B cell (primary cell): ENCODE data around the gene MOB3B. TPM values are rescaled to one million over a fixed set of nuclear protein-coding genes. Genes with fewer than 3 reads are reported as not detected.

Experiments used
- ATAC-seq: fragments of 200-7000 bp; cut with Tn5 transposase; one replicate; pipeline ENCODE4 v1.10.0; 2021; ENCODE audit warnings: low read depth, mild to moderate bottlenecking, moderate number of reproducible peaks, moderate library complexity
- CTCF ChIA-PET: fragments of 350-600 bp; sonication (Branson Sonifier 250); formaldehyde crosslinking; loops from one replicate; lab custom pipeline; 2021; ENCODE audit warnings: antibody characterized with exemption, inconsistent platforms; lab: Charles Lee
- POLR2A ChIA-PET: fragments of 350-600 bp; sonication (Branson Sonifier 250); formaldehyde crosslinking; loops from one replicate; lab custom pipeline; 2021; ENCODE audit warnings: antibody characterized with exemption; lab: Charles Lee
- DNase-seq: peaks from one replicate; pipeline ENCODE4 v3.0.0; 2013
- H2AFZ ChIP-seq: 2 replicates; pipeline ENCODE4 v1.6.1; 2012; ENCODE audit warnings: mild to moderate bottlenecking, low read depth, low read length; ENCODE audit not compliant: insufficient read depth, poor library complexity, severe bottlenecking
- H3K27ac ChIP-seq, 2 donors: 1 replicate in 1 of 2; 2 replicates in 1 of 2; pipeline ENCODE4 v1.5.1; 2012 to 2013; ENCODE audit warnings: low read length in 2 of 2, mild to moderate bottlenecking in 2 of 2, moderate library complexity in 1 of 2
- H3K27me3 ChIP-seq, 4 experiments: fragments of 200-600 bp in 1 of 4; sonication (generic) in 1 of 4; replicated peaks in 1 of 4; 1 replicate in 2 of 4; 2 replicates in 2 of 4; pipeline versions ENCODE4 v1.6.1 to v1.7.0; 2013 to 2016; ENCODE audit warnings: low read length in 3 of 4, mild to moderate bottlenecking in 2 of 4, mixed read lengths in 1 of 4, moderate library complexity in 1 of 4; ENCODE audit not compliant: insufficient read depth in 4 of 4, control insufficient read depth in 3 of 4; ENCODE audit errors: control extremely low read depth in 1 of 4
- H3K36me3 ChIP-seq, 2 experiments: replicated peaks in 1 of 2; 1 replicate in 1 of 2; 2 replicates in 1 of 2; pipeline versions ENCODE4 v1.6.1 to v1.7.1; 2013; ENCODE audit warnings: low read length in 1 of 2; ENCODE audit not compliant: insufficient read depth in 2 of 2, control insufficient read depth in 1 of 2; ENCODE audit errors: control extremely low read depth in 1 of 2, extremely low read depth in 1 of 2
- H3K4me1 ChIP-seq, 2 donors: fragments of 200-600 bp in 1 of 2; sonication (generic) in 1 of 2; 1 replicate in 1 of 2; 2 replicates in 1 of 2; pipeline versions ENCODE4 v1.5.1 to v1.6.1; 2013 to 2017; ENCODE audit warnings: low read length in 2 of 2; ENCODE audit not compliant: control insufficient read depth in 2 of 2, insufficient read depth in 2 of 2
- H3K4me2 ChIP-seq: replicated peaks from 2 replicates; pipeline ENCODE3; 2012; ENCODE audit warnings: mild to moderate bottlenecking, low read depth, low read length; ENCODE audit not compliant: poor library complexity, severe bottlenecking
- H3K4me3 ChIP-seq, 5 experiments: fragments of 200-600 bp in 1 of 5; sonication (generic) in 1 of 5; 1 replicate in 3 of 5; 2 replicates in 2 of 5; pipeline versions ENCODE4 v1.5.1 to v1.7.0; 2011 to 2016; ENCODE audit warnings: low read length in 4 of 5, mild to moderate bottlenecking in 4 of 5, low read depth in 2 of 5, control low read depth in 1 of 5, moderate library complexity in 1 of 5; ENCODE audit not compliant: insufficient read depth in 1 of 5; ENCODE audit errors: control extremely low read depth in 1 of 5, extremely low read depth in 1 of 5
- H3K79me2 ChIP-seq: fragments of 200-600 bp; sonication (generic); one replicate; pipeline ENCODE4 v1.6.0; 2016; ENCODE audit warnings: low read length; ENCODE audit not compliant: control insufficient read depth, insufficient read depth
- H3K9ac ChIP-seq: fragments of 200-600 bp; sonication (generic); 2 replicates; pipeline ENCODE4 v1.6.1; 2017; ENCODE audit warnings: mild to moderate bottlenecking, low read length, moderate library complexity
- H3K9me3 ChIP-seq, 3 donors: one replicate each; pipeline versions ENCODE4 v1.6.1 to v1.7.1; 2013; ENCODE audit warnings: low read length in 2 of 3; ENCODE audit not compliant: control insufficient read depth in 2 of 3, insufficient read depth in 1 of 3; ENCODE audit errors: control extremely low read depth in 1 of 3
- H4K20me1 ChIP-seq: 2 replicates; pipeline ENCODE4 v1.6.0; 2012; ENCODE audit warnings: mild to moderate bottlenecking, low read length; ENCODE audit not compliant: insufficient read depth, control insufficient read depth, poor library complexity, severe bottlenecking
- H3K27ac Mint-ChIP-seq: one replicate; pipeline ENCODE4 v1.8.0; 2021; ENCODE audit warnings: mixed read lengths
- H3K27me3 Mint-ChIP-seq: one replicate; pipeline ENCODE4 v1.8.0; 2021; ENCODE audit warnings: mixed read lengths
- H3K4me1 Mint-ChIP-seq: one replicate; pipeline ENCODE4 v1.8.0; 2021; ENCODE audit warnings: mixed read lengths
- H3K4me3 Mint-ChIP-seq: one replicate; pipeline ENCODE4 v1.8.0; 2021; ENCODE audit warnings: mixed read lengths
- H3K9me3 Mint-ChIP-seq: one replicate; pipeline ENCODE4 v1.8.0; 2022; ENCODE audit warnings: mixed read lengths; ENCODE audit not compliant: insufficient read depth
- EZH2 ChIP-seq: IDR thresholded peaks from 2 replicates; pipeline ENCODE4 v1.6.1; 2012; ENCODE audit warnings: borderline replicate concordance, low read depth, mild to moderate bottlenecking, moderate library complexity, low read length; ENCODE audit not compliant: insufficient read depth, poor library complexity, severe bottlenecking
- WGBS: methylation state at CpG from one replicate; pipeline ENCODE4 v1.1.5; 2013; ENCODE audit warnings: missing lambda C conversion rate; ENCODE audit not compliant: insufficient coverage; 5-methylcytosine and 5-hydroxymethylcytosine counted together
- intact Hi-C: fragments of 100-400 bp; cut with micrococcal nuclease; formaldehyde crosslinking; loops from one replicate; pipeline ENCODE4 v1.10.0; 2022
- polyA plus RNA-seq: library from polyadenylated mRNA; depleted of rRNA; stranded (reverse); fragments of >200 nt; gene quantifications from 2 replicates; pipeline ENCODE4 v1.2.3, GENCODE V29; 2012
- total RNA-seq, 2 donors: library from RNA; stranded (reverse); fragments of 120-200 nt in 1 of 2; gene quantifications; 1 replicate in 1 of 2; 2 replicates in 1 of 2; pipeline versions ENCODE4 v1.2.3 to v1.2.4, GENCODE V29; 2013 to 2022
- TF ChIP-seq, protein P1 (sequence below): fragments of 200-600 bp; IDR thresholded peaks from one replicate; pipeline ENCODE4 v1.8.0; 2022; ENCODE audit warnings: antibody characterized with exemption, mild to moderate bottlenecking

Gene MOB3B
- total and polyA plus RNA-seq, 2 donors (not counting 1 experiment from before 2014, with no cell fraction given), result 7.3 to 7.9 TPM

DNA sequence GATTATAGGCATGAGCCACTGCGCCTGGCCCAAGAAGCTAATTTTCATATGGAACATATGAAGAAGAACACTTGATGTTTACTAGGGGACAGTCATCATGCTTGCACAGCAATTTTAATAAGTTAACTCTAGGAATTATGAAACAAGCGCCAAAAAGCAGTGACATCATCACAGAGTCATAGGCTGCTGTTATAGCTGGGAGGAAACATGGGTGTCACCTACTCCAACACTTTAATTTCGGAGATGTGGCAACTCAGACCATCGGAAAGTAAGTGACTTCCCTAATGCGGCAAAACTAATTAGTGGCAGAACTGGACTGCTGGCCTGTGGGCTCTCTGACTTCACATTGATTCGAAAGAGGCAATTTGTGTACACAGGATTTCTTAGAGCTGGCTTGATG is 194.5 kb downstream of the MOB3B start:
- Histone ChIP-seq H3K27ac (no peak overlapping the region), H3K27me3 (no peaks in the 10 kb centered on the region), H3K4me3 (no peak overlapping the region), H3K4me2 (no peak overlapping the region), H3K79me2 (peaks cover 11% of the 10 kb centered on the region), H3K9ac (no peak overlapping the region), H4K20me1 (no peaks in the 10 kb centered on the region), H2AFZ (no peak overlapping the region), H3K36me3 (peaks cover 0 to 14% of the 10 kb centered on the region in 2 experiments), H3K9me3 (no peaks in the 10 kb centered on the region), H3K4me1 (peaks cover 6 to 12% of the 10 kb centered on the region in 2 donors)
- TF ChIP-seq EZH2, result no peak
- TF ChIP-seq, protein P1, sequence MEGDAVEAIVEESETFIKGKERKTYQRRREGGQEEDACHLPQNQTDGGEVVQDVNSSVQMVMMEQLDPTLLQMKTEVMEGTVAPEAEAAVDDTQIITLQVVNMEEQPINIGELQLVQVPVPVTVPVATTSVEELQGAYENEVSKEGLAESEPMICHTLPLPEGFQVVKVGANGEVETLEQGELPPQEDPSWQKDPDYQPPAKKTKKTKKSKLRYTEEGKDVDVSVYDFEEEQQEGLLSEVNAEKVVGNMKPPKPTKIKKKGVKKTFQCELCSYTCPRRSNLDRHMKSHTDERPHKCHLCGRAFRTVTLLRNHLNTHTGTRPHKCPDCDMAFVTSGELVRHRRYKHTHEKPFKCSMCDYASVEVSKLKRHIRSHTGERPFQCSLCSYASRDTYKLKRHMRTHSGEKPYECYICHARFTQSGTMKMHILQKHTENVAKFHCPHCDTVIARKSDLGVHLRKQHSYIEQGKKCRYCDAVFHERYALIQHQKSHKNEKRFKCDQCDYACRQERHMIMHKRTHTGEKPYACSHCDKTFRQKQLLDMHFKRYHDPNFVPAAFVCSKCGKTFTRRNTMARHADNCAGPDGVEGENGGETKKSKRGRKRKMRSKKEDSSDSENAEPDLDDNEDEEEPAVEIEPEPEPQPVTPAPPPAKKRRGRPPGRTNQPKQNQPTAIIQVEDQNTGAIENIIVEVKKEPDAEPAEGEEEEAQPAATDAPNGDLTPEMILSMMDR, result no peak
- intact Hi-C loops, result no loop called here
- CTCF ChIA-PET, result interaction anchor here (1.5 to 10.0 kb wide), 3 partner anchors 53 to 212 kb away, joined by 3 to 395 read pairs (median 30); partner anchors contain the start of genes IFNK and MOB3B
- DNase-seq (no peak), ATAC-seq (no peak)
- no peak overlapping the region for H3K27ac Mint-ChIP-seq
- H3K4me1 Mint-ChIP-seq, result peaks cover 10% of the 10 kb centered on the region
- WGBS, result 100% methylated on average over 3 of the region's 6 CpGs
- no peaks in the 10 kb centered on the region for H3K9me3 Mint-ChIP-seq
- no peak overlapping the region for H3K4me3 Mint-ChIP-seq
- POLR2A ChIA-PET, result no interaction called here
- H3K27me3 Mint-ChIP-seq, result no peaks in the 10 kb centered on the region

DNA sequence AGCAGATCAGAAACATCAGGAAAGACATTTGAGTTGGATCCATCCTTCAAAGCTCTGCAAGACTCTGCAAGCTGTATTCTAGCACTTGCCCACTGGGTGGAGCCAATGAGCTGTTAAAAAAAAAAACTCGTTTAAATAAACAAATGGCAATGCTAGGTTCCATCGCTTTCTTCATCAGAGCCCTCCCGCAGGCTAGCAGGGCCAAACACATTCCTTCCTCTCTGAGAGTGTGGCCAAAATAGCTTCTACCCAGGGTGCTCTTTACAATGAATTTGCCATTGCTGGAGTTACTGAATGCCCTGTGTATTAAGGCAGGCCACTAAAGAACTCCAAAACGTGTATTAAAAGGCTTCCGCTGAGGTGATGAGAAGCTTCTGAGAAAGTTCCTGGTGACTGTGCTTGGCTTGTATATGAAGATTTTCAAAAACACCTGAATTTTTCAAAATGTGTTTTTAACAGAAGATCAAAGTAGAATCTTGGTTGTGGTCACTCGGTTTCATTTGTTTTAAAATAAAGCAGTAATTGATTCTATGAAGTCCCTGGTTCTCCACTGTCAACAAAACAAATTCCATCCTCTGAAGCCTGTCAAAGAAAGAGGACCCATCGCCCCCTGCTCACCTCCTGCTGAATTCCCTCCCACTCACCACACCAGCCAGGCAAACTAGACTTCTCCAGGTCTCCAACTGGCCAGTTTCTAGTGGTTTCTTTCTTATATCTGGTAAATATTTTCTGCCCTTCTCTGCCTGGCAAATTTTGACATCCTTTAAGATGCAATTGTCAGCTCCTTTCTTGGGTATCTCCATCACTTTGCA is 196.2 kb downstream of the MOB3B start:
- H3K4me3 Mint-ChIP-seq, result no peak overlapping the region
- H3K4me3 ChIP-seq, result no peak overlapping the region
- H3K9me3 Mint-ChIP-seq, result no peaks in the 10 kb centered on the region
- ATAC-seq, result peak; percentile 96
- peaks cover under 1 to 30% of the 10 kb centered on the region in 2 experiments for H3K36me3 ChIP-seq
- intact Hi-C loops, result loop anchor here (1.0 to 5.0 kb wide), 6 partner anchors 19 to 215 kb away; partner anchors contain the start of gene MOB3B
- no peaks in the 10 kb centered on the region for H3K27me3 Mint-ChIP-seq
- no peak overlapping the region for H3K27ac Mint-ChIP-seq
- H2AFZ ChIP-seq, result peak overlapping the region; percentile 61
- no peak overlapping the region for H3K9ac ChIP-seq
- DNase-seq, result peak; percentile 84
- 36% methylated on average over 4 of the region's 7 CpGs for WGBS
- H3K4me2 ChIP-seq, result peak overlapping the region; percentile 28
- POLR2A ChIA-PET, result interaction anchor here (0.7 to 1.6 kb wide), 3 partner anchors 194 to 230 kb away, joined by 3 to 12 read pairs (median 5); partner anchors contain the start of gene MOB3B
- H3K9me3 ChIP-seq, result no peaks in the 10 kb centered on the region
- no peak for TF ChIP-seq EZH2
- TF ChIP-seq, protein P1, result peak; percentile 91
- CTCF ChIA-PET, result interaction anchor here (0.6 to 10.0 kb wide), 55 partner anchors 9 to 1201 kb away, joined by 3 to 395 read pairs (median 4); partner anchors contain the start of genes IFNK and MOB3B
- peaks cover 6 to 12% of the 10 kb centered on the region in 2 donors for H3K4me1 ChIP-seq
- peaks cover 10% of the 10 kb centered on the region for H3K4me1 Mint-ChIP-seq
- H3K27ac ChIP-seq, result no peak overlapping the region
- H3K27me3 ChIP-seq, result no peaks in the 10 kb centered on the region
- peaks cover 9% of the 10 kb centered on the region for H3K79me2 ChIP-seq
- no peaks in the 10 kb centered on the region for H4K20me1 ChIP-seq
